ENCODE measurements around the gene ZNF726.

- TF ChIP-seq CTCF (IDR thresholded peaks at IDR 0.05): no peak
- no peak for TF ChIP-seq POLR2A (IDR thresholded peaks at IDR 0.05)
Observed at GRCh38 chr19:23932878-23933277, 18.2 kb downstream of the ZNF726 start.

Data from ovary (tissue), 3 donors.